Left lung (tissue), 10 donors: ENCODE data around the gene CSNK1D. TPM values are rescaled to one million over a fixed set of nuclear protein-coding genes. Genes with fewer than 3 reads are reported as not detected.

Source experiments
- ATAC-seq: fragments of 200-7000 bp; cut with Tn5 transposase; one replicate; pipeline ENCODE4 v1.9.1; 2020; ENCODE audit warnings: moderate library complexity
- DNase-seq, 4 donors: peaks; one replicate each; pipeline ENCODE4 v3.0.0-alpha.2; 2013 to 2020
- H3K27ac ChIP-seq, 2 donors: fragments of 200-600 bp; sonication (generic) in 1 of 2; one replicate each; pipeline versions ENCODE4 v1.5.0 to v1.8.0; 2020 to 2021
- H3K27me3 ChIP-seq, 2 donors: fragments of 200-600 bp; sonication (generic) in 1 of 2; one replicate each; pipeline versions ENCODE4 v1.5.0 to v1.8.0; 2020 to 2021
- H3K36me3 ChIP-seq, 2 donors: fragments of 200-600 bp; sonication (generic) in 1 of 2; one replicate each; pipeline versions ENCODE4 v1.5.0 to v1.8.0; 2020 to 2021
- H3K4me1 ChIP-seq, 2 donors: fragments of 200-600 bp; one replicate each; pipeline ENCODE4 v1.8.0; 2021
- H3K4me3 ChIP-seq, 2 donors: fragments of 200-600 bp; sonication (generic) in 1 of 2; one replicate each; pipeline versions ENCODE4 v1.5.0 to v1.8.0; 2020 to 2021; ENCODE audit warnings: mild to moderate bottlenecking in 1 of 2
- H3K9me3 ChIP-seq, 2 donors: fragments of 200-600 bp; sonication (generic) in 1 of 2; one replicate each; pipeline versions ENCODE4 v1.5.0 to v1.8.0; 2020 to 2021
- CTCF ChIP-seq, 2 donors: fragments of 200-600 bp; sonication (generic) in 1 of 2; IDR thresholded peaks; one replicate each; pipeline versions ENCODE4 v1.5.0 to v1.8.0; 2021; ENCODE audit warnings: antibody characterized with exemption in 2 of 2
- intact Hi-C, 2 donors: fragments of 100-400 bp; cut with DNase I; formaldehyde crosslinking; loops; one replicate each; pipeline versions ENCODE4 v1.11.2 to v1.14.2; 2022
- polyA plus RNA-seq, 6 donors: library from polyadenylated mRNA; unstranded; fragments of 120-200 nt; gene quantifications; one replicate each; pipeline ENCODE4 v1.2.1, GENCODE V29; 2013; ENCODE audit not compliant: insufficient read length in 6 of 6
- total RNA-seq, 2 donors: library from RNA; stranded (reverse); fragmentation: NEBNext Ultra II Directional; extraction: Animal tissue kit (Norgen Biotek cat#: 25700); gene quantifications; one replicate each; pipeline ENCODE4 v1.2.1, GENCODE V29; 2021
- donor health status: DM: no; HTN: yes; CAD: no.
- donor health status: DM: no; HTN: no; CAD: no.

Gene CSNK1D
- total and polyA plus RNA-seq, 8 donors, result 101 to 160 (median 122) TPM

DNA sequence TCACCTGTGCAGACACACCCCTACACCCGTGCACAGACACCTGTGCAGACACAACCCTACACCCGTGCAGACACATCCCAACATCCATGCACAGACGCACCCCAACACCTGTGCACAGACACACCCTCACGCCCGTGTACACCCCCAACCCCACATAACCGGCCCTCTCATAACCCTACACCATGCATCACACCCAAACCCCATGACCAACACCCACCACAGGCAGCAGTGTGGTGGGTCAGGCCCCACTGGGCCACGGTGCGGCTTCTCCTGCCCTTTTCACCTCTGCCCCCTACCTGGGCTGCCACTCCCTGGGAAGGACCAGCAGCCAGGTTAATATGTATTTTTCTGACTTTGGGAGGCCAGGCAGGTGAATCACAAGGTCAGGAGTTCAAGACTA, 48.8 kb downstream of the CSNK1D start:
- ATAC-seq, result no peak
- H3K9me3 ChIP-seq, result no peaks in the 10 kb centered on the region
- H3K4me3 ChIP-seq, result no peak overlapping the region
- peaks cover 0 to 6% of the 10 kb centered on the region in 2 donors for H3K27me3 ChIP-seq
- H3K4me1 ChIP-seq, result peaks cover under 1 to 72% of the 10 kb centered on the region in 2 donors
- intact Hi-C loops, result no loop called here
- H3K36me3 ChIP-seq, result no peaks in the 10 kb centered on the region
- no peak for DNase-seq
- no peak for TF ChIP-seq CTCF (IDR thresholded peaks at IDR 0.05)
- no peak overlapping the region for H3K27ac ChIP-seq

DNA sequence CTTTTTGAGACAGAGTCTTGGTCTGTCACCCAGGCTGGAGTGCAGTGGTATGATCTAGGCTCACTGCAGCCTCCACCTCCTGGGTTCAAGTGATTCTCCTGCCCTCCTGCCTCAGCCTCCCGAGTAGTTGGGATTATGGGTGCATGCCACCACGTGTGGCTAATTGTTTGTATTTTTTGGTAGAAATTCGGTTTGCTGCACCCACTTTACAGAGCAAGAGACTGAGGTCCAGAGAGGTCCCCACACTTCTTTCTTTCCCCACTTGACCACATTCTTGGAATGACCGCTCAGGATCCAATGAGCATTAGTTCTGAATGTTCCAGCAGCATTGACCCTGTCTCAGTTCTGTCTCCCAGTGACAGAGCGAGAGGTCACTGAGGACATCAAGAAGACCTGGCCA, 50.0 kb downstream of the CSNK1D start:
- ATAC-seq, result no peak
- TF ChIP-seq CTCF (IDR thresholded peaks at IDR 0.05), result no peak
- Histone ChIP-seq H3K27ac (peak overlapping the region in 1 of 2 donors; percentile 53), H3K9me3 (no peaks in the 10 kb centered on the region), H3K4me1 (peaks cover 0 to 75% of the 10 kb centered on the region in 2 donors), H3K4me3 (no peak overlapping the region), H3K36me3 (no peaks in the 10 kb centered on the region), H3K27me3 (peaks cover 0 to 6% of the 10 kb centered on the region in 2 donors)
- no peak for DNase-seq
- intact Hi-C loops, result no loop called here

- ATAC-seq (no peak), DNase-seq (no peak)
- no peaks in the 10 kb centered on the region for H3K27me3 ChIP-seq
- no peaks in the 10 kb centered on the region for H3K36me3 ChIP-seq
- no peak overlapping the region for H3K4me3 ChIP-seq
- TF ChIP-seq CTCF (IDR thresholded peaks at IDR 0.05), result no peak
- H3K9me3 ChIP-seq, result no peaks in the 10 kb centered on the region
- H3K4me1 ChIP-seq, result peaks cover 2 to 73% of the 10 kb centered on the region in 2 donors
- H3K27ac ChIP-seq, result peak overlapping the region in 1 of 2 donors; percentile 53
- intact Hi-C loops, result no loop called here
Measured at GRCh38 chr17:82222816-82223215, 50.7 kb downstream of the CSNK1D start.

- DNase-seq (no peak), ATAC-seq (no peak)
- intact Hi-C loops, result no loop called here
- no peaks in the 10 kb centered on the region for H3K27me3 ChIP-seq
- TF ChIP-seq CTCF (IDR thresholded peaks at IDR 0.05), result no peak
- no peaks in the 10 kb centered on the region for H3K36me3 ChIP-seq
- no peaks in the 10 kb centered on the region for H3K9me3 ChIP-seq
- H3K27ac ChIP-seq, result peak overlapping the region in 1 of 2 donors; percentile 8
- peaks cover 16 to 73% of the 10 kb centered on the region in 2 donors for H3K4me1 ChIP-seq
- no peak overlapping the region for H3K4me3 ChIP-seq
Measured at GRCh38 chr17:82221341-82221902, 52.1 kb downstream of the CSNK1D start.

DNA sequence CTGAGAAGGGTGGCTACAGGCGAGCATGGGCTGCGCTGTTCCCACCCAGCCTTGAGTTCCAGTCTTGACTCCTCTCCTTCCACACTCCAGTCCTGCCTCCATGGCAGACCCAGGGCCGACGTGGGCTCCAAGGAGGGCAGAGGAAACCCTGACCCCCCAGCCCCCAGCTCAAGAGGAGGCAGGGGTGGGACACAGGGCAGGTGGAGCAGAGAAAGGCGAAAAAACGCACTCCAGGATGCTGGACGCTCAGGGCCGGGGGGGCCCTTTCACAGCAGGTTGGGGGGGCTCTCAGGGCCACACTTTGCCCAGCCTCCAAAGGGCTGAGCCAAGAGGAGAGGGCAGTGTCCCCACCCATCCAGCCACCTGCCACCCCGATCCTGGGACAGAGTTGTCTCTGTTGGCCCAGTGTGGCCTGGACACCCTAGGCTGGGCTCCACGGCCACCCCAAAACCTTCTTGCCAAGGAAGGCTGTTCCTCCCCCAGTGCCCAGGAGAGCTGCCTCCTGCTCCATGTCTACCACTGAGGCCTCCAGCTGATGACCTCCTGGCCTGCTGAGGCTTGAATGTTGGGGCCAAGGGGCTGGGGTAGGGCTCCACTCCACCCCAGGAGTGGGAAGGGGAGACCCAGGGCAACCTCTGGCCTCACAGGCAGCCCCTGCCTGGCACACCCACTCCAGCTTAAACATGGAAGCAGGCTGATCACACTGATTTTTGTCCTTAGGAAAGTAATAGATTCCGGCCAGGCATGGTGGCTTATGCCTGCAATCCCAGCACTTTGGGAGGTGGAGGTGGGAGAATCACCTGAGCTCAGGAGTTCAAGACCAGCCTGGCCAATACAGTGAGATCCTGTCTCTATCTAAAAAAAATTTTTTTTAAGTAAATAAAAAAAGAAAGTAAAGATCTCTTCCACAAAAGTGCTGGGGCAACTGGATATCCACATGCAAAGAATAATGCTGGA, 53.5 kb downstream of the CSNK1D start:
- peak overlapping the region in 1 of 2 donors; percentile 98 for H3K27ac ChIP-seq
- intact Hi-C loops, result no loop called here
- H3K4me3 ChIP-seq, result peak overlapping the region in 1 of 2 donors; percentile 30
- H3K27me3 ChIP-seq, result no peaks in the 10 kb centered on the region
- no peaks in the 10 kb centered on the region for H3K36me3 ChIP-seq
- peaks cover 20 to 84% of the 10 kb centered on the region in 2 donors for H3K4me1 ChIP-seq
- no peak for TF ChIP-seq CTCF (IDR thresholded peaks at IDR 0.05)
- H3K9me3 ChIP-seq, result no peaks in the 10 kb centered on the region
- ATAC-seq (no peak), DNase-seq (no peak)
